ENCODE data around the gene SLC41A2. TPM values are rescaled to one million over a fixed set of nuclear protein-coding genes. Genes with fewer than 3 reads are reported as not detected.

SLC41A2 gene, protein sequence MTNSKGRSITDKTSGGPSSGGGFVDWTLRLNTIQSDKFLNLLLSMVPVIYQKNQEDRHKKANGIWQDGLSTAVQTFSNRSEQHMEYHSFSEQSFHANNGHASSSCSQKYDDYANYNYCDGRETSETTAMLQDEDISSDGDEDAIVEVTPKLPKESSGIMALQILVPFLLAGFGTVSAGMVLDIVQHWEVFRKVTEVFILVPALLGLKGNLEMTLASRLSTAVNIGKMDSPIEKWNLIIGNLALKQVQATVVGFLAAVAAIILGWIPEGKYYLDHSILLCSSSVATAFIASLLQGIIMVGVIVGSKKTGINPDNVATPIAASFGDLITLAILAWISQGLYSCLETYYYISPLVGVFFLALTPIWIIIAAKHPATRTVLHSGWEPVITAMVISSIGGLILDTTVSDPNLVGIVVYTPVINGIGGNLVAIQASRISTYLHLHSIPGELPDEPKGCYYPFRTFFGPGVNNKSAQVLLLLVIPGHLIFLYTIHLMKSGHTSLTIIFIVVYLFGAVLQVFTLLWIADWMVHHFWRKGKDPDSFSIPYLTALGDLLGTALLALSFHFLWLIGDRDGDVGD
- 10 to 100 TPM in 3 of 4 donors, 1 to 10 TPM in 1; 8.4 to 26.1 (median 18.0) TPM for total RNA-seq

DNA sequence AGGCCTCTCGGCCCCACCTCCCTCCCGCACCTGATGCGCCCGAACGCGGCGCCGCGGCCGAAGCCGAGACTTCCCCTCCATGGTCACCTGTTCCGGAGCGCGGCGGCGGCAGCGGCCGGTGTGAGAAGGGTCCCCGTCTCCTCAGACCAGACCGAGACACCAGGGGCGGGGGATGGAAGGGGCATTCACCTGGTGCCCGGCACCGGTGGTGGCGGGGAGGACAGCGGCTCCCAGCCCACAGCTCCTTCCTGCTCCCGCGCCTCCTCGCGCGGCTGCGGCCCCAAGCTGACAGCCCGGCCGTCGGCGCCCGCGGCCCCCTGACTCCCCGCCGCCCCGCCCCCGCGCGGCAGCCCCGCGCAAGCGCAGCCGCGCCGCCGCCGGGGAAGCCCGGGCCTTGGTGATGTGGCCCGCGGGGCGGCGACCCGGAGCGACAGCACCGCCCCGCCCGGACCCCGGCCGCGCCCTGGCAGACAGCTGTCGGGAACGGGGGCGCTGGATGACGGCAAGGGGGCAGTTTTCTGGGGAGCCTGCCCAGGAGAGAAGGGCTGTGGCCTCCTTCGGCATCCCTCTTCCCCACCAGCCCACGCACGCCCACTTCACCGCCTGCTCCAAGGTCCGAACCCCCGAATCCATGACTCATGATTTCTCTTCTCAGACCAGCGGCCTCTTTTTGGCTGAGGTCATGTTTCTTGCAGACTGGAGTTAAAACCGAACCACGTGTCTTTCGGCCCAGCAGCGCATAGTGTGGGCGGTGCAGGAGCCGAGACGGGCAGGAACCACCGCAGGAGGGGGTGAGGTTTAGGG lies at the start of gene SLC41A2:
SLC41A2 (minus strand) TSS at position 290 of the 804 bp plus-strand sequence. CDS start 29,763 bp downstream, outside the sequence.
- H3K27ac ChIP-seq = peak within 1 kb of the TSS; percentile 47 to 91 (median 85)
- no peaks in the 10 kb centered on the region for H3K9me3 ChIP-seq
- WGBS, 2 donors = 0% methylated on average over 28 to 45 of the region's 83 CpGs
- H3K4me1 ChIP-seq = peaks cover 0 to 34% (median 11%) of the 10 kb centered on the region in 4 donors
- no peaks in the 10 kb centered on the region for H3K36me3 ChIP-seq
- TF ChIP-seq, protein P1, sequence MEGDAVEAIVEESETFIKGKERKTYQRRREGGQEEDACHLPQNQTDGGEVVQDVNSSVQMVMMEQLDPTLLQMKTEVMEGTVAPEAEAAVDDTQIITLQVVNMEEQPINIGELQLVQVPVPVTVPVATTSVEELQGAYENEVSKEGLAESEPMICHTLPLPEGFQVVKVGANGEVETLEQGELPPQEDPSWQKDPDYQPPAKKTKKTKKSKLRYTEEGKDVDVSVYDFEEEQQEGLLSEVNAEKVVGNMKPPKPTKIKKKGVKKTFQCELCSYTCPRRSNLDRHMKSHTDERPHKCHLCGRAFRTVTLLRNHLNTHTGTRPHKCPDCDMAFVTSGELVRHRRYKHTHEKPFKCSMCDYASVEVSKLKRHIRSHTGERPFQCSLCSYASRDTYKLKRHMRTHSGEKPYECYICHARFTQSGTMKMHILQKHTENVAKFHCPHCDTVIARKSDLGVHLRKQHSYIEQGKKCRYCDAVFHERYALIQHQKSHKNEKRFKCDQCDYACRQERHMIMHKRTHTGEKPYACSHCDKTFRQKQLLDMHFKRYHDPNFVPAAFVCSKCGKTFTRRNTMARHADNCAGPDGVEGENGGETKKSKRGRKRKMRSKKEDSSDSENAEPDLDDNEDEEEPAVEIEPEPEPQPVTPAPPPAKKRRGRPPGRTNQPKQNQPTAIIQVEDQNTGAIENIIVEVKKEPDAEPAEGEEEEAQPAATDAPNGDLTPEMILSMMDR (IDR thresholded peaks at IDR 0.05) = peak in 4 of 5 experiments; percentile 48 to 70 (median 66)
- TF ChIP-seq EP300 (IDR thresholded peaks at IDR 0.05) (peak in 1 of 2 donors; percentile 27), POLR2A (IDR thresholded peaks at IDR 0.05) (peak; percentile 50 to 59)
- H3K27me3 ChIP-seq = no peaks in the 10 kb centered on the region
- H3K4me3 ChIP-seq = peak within 1 kb of the TSS; percentile 62 to 89 (median 80)
- DNase-seq (ENCODE audit: low spot score in 2 of 2) = peak; percentile 45 to 75

DNA sequence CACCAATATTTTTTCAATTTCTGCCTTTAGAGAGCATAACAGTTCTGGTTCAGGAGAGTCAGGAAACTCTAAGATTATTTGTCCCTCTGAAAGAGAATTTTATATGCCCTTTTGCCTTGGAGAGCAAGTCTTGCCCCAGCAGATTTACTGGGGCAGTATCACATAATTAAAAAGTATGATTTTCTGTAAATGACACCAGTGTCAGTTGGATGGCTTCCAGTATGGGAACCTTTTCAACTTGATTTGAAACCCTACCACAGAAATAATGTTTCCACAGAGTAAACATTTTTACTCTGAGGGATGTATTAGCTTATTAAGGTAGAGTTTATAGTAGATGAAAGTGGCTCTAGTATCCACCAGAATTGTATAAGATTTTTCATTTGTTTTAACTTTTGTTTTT lies 43.4 kb upstream of the SLC41A2 start:
- peaks cover 0 to 96% (median 10%) of the 10 kb centered on the region in 3 donors for H3K36me3 ChIP-seq
- DNase-seq (ENCODE audit: low spot score in 2 of 2) = no peak
- H3K9me3 ChIP-seq = no peaks in the 10 kb centered on the region
- H3K4me3 ChIP-seq = no peak overlapping the region
- no peaks in the 10 kb centered on the region for H3K4me1 ChIP-seq
- H3K27ac ChIP-seq = no peak overlapping the region
- TF ChIP-seq, protein P1 (IDR thresholded peaks at IDR 0.05) = no peak
- TF ChIP-seq POLR2A (IDR thresholded peaks at IDR 0.05) (no peak), EP300 (IDR thresholded peaks at IDR 0.05) (no peak)
- H3K27me3 ChIP-seq = no peaks in the 10 kb centered on the region

DNA sequence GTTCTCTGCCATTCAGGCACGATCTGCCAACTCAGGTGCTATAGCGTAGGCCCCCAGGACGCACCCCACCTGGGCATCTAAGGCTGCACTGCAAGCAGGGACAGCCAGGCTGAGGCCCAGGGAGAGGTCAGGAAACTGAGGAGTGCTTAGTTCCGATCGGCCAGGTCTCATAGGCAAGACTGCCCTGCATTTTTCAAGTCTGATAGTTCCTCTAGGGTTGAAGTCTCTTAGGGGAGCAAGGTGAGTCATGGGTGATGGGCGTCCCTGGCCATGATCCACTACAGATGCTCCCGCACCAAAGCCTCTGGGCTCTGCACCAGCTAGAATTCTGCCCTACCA lies 41.2 kb upstream of the SLC41A2 start:
- TF ChIP-seq POLR2A (IDR thresholded peaks at IDR 0.05) (no peak), EP300 (IDR thresholded peaks at IDR 0.05) (no peak)
- TF ChIP-seq, protein P1 (IDR thresholded peaks at IDR 0.05) = no peak
- peaks cover 0 to 98% (median 8%) of the 10 kb centered on the region in 3 donors for H3K36me3 ChIP-seq
- no peak for DNase-seq (ENCODE audit: low spot score in 2 of 2)
- no peaks in the 10 kb centered on the region for H3K4me1 ChIP-seq
- 76 to 81% methylated on average over 6 to 7 of the region's 7 CpGs for WGBS, 2 donors
- no peak overlapping the region for H3K4me3 ChIP-seq
- no peak overlapping the region for H3K27ac ChIP-seq
- H3K9me3 ChIP-seq = no peaks in the 10 kb centered on the region
- H3K27me3 ChIP-seq = no peaks in the 10 kb centered on the region

DNA sequence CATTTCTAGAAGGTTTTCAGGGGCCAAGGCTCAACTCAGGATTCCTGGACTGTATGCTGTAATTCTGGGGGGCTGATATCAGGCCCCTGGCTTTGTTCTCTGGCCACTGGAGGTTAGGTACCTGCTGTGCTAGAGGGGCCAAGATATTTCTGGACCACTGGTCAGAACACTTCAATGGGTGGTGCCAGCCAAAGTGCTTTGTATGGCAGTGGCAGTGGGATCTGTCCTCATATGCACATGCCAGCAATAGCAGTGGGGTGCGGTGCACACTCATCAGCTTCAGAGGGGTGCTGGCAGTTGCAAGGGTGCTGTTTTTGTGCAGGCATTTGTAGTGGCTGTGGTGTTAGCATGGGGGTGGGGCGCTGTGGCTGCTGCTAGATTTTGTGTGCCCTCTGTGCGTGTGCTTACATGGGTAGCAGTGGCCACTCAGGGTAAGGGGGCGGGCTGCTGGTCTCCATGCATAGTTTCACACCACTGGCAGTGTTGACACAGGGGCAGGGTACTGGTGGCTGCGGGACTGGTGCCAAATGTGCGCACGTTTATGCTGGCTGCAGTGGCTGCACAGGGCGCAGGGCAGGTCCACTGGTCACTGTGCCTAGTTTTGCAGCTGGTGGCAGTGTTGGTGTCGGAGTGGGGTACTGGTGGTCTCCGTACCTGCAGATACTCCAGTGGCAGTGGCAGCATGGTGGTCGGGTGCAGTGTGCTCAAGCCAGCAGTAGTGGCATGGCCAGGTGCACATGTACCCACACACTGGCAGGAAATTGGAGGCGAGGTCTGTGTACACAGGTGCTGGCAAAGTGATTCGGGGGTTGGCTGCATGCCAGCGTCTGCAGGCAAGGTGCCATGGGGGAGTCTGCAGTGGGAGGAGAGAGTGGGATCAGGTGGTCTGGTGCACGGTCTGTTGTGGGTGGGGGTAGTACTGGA lies 40.6 kb upstream of the SLC41A2 start:
- no peaks in the 10 kb centered on the region for H3K4me1 ChIP-seq
- H3K4me3 ChIP-seq = no peak overlapping the region
- TF ChIP-seq EP300 (IDR thresholded peaks at IDR 0.05) = no peak
- TF ChIP-seq, protein P1 (IDR thresholded peaks at IDR 0.05) = no peak
- no peak for TF ChIP-seq POLR2A (IDR thresholded peaks at IDR 0.05)
- H3K9me3 ChIP-seq = no peaks in the 10 kb centered on the region
- no peak for DNase-seq (ENCODE audit: low spot score in 2 of 2)
- H3K27me3 ChIP-seq = no peaks in the 10 kb centered on the region
- H3K27ac ChIP-seq = no peak overlapping the region
- 82 to 83% methylated on average over 14 to 15 of the region's 15 CpGs for WGBS, 2 donors
- H3K36me3 ChIP-seq = peaks cover 0 to 98% (median 8%) of the 10 kb centered on the region in 3 donors
